D721Med (cell line): ENCODE data around the gene SNRNP27.
"Not testable (repeated sequence)": the region's sequence is repeated elsewhere in the genome, so short reads cannot be mapped to it uniquely, and the experiment has no call there.

ENCODE experiments used
- DNase-seq: peaks from one replicate; pipeline ENCODE4 v3.0.0; 2011; ENCODE audit warnings: low spot score; ENCODE audit not compliant: insufficient read length
- FAIRE-seq: peaks from 2 replicates; lab custom pipeline; 2011; peaks lifted over from hg19 to GRCh38; lab: Jason Lieb, UNC
- CTCF ChIP-seq: IDR thresholded peaks from 2 replicates; pipeline ENCODE4 v1.5.1; 2012; ENCODE audit warnings: mild to moderate bottlenecking, control low read depth; ENCODE audit not compliant: insufficient read depth; ENCODE audit errors: missing control alignments

Gene SNRNP27

DNA sequence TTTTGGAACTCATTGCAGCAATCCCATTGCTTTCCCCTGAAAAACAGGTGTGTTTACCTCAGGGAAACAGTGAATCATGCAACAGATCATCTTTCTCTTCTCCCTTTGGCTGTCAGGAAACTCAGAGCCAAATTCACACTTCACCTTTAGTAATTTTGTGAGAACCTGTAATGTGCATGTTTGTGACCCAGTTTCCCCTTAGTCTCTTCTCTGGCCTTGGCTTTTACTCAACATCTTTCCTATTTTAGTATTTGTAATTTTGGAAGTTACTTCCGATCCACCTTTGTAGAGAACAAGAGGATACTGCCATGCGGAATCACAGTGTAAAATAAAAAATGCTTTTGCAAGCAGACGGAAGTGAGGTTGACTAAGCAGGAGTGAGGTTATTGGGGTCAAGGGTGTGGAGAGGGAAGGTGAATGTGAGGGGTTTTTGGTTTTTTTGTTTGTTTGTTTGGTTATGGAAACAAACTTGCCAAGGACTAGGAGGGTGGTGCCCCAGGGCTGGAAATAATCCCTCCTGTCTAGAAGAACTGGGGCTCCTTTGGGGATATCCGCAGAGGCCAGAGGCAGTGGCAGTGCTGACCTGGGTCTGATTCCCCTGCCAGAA, 53.7 kb downstream of the SNRNP27 start:
- no peak for DNase-seq
- FAIRE-seq: no peak
- TF ChIP-seq CTCF: no peak

GRCh38 chr2:69948032-69948962, 54.5 kb downstream of the SNRNP27 start:
- FAIRE-seq (no peak), DNase-seq (no peak)
- no peak for TF ChIP-seq CTCF

- DNase-seq: no peak
- FAIRE-seq: no peak
- no peak for TF ChIP-seq CTCF
These were observed 55.3 kb downstream of the SNRNP27 start for GRCh38 chr2:69948963-69949645.

DNA sequence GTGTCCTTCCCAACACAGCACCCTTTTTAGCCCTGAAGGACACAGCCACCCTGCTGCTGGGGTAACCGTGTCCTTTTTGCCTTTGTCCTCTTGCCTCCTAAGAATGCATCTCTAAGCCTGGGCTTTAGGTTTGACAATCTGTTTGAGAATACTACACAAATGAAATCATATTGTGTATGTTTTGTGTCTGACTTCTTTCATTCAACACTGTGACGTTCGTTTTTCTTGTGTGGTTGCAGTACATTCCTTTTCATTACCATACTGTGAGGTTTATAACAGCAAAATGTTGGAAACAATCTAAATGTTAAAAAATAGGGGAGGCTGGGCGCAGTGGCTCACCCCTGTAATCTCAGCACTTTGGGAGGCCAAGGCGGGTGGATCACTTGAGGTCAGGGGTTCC, 56.5 kb downstream of the SNRNP27 start:
- FAIRE-seq (no peak), DNase-seq (no peak)
- no peak for TF ChIP-seq CTCF

DNA sequence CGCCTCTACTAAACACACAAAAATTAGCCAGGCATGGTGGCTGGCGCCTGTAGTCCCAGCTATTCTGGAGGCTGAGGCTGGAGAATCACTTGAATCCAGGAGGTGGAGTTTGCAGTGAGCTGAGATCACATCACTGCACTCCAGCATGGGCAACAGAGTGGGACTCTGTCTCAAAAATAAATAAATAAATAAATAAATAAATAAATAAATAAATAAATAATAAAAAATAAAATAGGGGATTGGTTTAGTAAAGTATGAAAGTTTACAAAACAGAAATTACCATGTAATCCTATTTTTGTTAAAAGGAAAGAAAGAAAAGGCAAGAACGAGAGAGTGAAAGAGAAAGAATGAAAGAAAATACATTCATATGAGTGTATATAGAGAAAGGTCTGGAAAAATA, 56.9 kb downstream of the SNRNP27 start:
- not testable (repeated sequence) for FAIRE-seq

DNA sequence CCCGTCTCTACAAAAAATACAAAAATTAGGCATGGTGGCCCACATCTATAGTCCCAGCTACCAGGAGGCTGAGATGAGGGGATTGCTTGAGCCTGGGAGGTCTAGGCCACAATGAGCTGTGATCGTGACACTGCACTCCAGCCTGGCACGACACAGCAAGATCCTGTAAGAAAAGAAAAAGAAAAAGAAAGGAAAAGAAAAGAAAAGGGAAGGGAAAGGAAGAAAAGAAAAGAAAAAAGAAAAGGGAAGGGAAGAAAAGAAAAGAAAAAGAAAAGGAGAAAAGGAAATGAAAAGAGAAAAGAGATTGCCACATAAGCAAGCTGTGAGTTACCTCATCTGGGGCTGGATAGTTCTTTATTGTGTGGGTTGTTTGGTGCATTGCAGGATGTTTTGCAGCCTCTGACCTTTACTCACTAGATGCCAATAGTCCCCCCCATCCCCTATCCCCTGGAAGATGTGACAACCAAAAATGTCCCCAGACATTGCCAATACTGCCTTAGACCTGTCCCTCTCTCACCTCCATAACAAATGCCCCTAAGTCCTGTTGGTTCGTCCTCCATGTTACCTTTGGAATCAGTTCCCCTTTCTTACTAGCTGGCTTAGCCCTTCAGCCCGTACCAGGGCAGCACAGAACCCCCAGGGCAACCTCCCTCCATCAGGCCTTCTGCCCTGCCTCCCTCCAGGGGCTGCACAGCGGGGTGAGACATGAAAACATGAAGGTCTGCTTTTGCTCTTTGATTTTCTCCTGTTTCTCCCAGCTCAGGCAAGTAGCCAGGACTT, 58.8 kb downstream of the SNRNP27 start:
- FAIRE-seq (no peak), DNase-seq (no peak)
- TF ChIP-seq CTCF: no peak

More for the DNA sequence above, 56.9 kb downstream of the SNRNP27 start:
- not testable (repeated sequence) for DNase-seq

DNA sequence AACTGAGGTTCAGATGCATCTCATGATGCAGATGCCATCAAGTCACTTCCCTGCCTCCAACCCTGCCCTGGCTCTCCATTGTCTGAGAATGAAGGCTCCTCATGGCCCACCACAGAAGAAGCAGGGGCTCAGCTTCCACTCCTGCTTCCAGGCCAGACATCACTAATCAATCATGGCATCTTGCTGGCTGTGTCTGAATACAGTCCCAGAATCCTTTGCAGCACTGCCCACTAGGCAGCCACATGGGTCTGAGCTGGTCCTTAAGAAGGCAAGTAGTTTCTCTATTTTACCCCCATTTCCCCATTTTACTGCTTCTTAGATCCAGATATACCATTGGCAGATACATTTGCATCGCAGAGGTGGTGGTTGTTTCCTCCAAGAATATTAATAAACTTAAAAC, 60.3 kb downstream of the SNRNP27 start:
- no peak for FAIRE-seq
- no peak for DNase-seq
- TF ChIP-seq CTCF: no peak
